ENCODE measurements around the gene OTUB2. TPM values are rescaled to one million over a fixed set of nuclear protein-coding genes. Genes with fewer than 3 reads are reported as not detected.

OTUB2 gene
- total RNA-seq, 6 donors from 2014 or later = 0.22 to 1.8 (median 1.1) TPM

DNA sequence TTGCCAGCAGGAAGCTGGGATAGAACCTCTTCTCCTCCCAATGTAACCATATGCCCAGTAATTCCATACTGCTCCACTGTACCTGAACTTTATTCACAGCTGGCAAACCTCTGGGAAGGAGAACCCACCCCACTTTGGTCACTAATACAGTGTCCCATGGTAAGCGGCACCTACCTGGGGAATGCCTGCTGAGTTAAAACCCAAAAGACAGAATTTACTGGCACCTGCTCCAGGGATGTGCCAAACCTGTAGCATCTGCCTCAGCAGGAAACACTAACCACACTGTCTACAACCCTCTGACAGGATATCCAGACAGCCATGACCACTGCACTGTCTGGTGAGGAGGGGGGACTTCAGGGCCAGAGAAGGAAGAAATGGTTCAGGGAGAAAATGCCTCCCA, 28.3 kb downstream of the OTUB2 start:
- Histone ChIP-seq H3K27ac (no peak overlapping the region), H3K9me3 (no peaks in the 10 kb centered on the region), H3K27me3 (no peaks in the 10 kb centered on the region), H3K36me3 (peaks cover 50 to 99% (median 92%) of the 10 kb centered on the region in 4 donors), H3K4me1 (peaks cover under 1 to 14% (median 6%) of the 10 kb centered on the region in 4 donors), H3K4me3 (no peak overlapping the region)
- no peak for DNase-seq
- 94 to 100% methylated on average over 1 of the region's 1 CpG for WGBS, 2 donors
- TF ChIP-seq POLR2A (IDR thresholded peaks at IDR 0.05) = no peak
- TF ChIP-seq POLR2AphosphoS5 (IDR thresholded peaks at IDR 0.05) = no peak
- TF ChIP-seq, protein P1, sequence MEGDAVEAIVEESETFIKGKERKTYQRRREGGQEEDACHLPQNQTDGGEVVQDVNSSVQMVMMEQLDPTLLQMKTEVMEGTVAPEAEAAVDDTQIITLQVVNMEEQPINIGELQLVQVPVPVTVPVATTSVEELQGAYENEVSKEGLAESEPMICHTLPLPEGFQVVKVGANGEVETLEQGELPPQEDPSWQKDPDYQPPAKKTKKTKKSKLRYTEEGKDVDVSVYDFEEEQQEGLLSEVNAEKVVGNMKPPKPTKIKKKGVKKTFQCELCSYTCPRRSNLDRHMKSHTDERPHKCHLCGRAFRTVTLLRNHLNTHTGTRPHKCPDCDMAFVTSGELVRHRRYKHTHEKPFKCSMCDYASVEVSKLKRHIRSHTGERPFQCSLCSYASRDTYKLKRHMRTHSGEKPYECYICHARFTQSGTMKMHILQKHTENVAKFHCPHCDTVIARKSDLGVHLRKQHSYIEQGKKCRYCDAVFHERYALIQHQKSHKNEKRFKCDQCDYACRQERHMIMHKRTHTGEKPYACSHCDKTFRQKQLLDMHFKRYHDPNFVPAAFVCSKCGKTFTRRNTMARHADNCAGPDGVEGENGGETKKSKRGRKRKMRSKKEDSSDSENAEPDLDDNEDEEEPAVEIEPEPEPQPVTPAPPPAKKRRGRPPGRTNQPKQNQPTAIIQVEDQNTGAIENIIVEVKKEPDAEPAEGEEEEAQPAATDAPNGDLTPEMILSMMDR (IDR thresholded peaks at IDR 0.05) = no peak
- no peak for TF ChIP-seq EP300 (IDR thresholded peaks at IDR 0.05)
- ATAC-seq (ENCODE audit: low FRiP score in 2 of 2) = no peak

DNA sequence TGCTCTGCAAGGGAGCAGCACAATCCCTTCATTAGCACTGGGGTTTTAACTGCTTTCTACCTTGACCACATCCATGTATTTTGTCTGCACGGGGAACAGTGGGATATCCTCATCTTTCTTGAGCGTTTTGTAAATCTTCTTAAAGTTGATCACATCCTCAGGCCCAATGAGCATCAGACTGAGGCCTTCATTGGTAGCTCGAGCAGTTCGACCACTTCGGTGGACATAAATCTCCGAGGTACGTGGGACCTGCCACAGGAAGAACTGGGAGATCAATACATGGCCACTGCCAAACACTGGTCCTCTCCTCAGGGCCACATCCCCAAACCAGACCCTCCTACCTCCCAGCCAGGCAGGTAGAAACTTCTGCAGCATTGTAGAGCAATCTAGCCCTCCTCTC, 28.8 kb downstream of the OTUB2 start:
- DNase-seq = no peak
- peaks cover 46 to 99% (median 92%) of the 10 kb centered on the region in 4 donors for H3K36me3 ChIP-seq

DNA sequence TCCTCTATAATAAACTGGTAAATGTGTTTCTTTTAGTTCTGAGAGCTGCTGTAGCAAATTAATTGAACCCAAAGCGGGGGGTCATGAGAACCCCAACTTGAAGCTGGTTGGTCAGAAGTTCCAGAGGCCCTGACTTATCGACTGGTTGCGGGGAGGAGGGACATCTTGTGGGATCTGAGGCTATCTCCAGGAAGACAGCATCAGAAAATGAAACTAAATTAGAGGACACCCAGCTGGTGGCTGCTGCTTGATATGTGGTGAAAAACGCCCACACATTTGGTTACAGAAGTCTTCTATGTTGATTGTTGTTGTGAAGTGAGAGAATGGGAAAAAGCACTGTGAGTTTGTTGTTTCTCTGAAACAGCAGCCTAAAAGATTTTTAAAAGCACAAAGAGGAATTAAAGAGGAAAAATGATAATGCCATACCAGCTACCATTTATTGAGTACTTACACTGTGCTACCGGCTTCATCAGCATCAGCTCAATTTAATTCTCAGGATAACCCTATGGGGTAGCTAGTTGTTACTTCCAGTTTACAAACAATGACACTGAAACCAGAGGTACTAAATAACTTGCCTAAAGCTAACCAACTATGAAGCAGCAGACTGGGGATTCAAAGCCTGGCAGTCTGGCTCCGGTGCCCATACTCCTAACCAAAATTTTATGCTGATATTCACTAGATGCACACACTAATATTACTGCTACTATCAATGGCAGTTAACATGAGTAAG, 30.6 kb downstream of the OTUB2 start:
- H3K27ac ChIP-seq = no peak overlapping the region
- 84 to 85% methylated on average over 6 of the region's 6 CpGs for WGBS, 2 donors
- ATAC-seq (ENCODE audit: low FRiP score in 2 of 2) = no peak

More for the DNA sequence above, 28.8 kb downstream of the OTUB2 start:
- WGBS, 2 donors = 95 to 97% methylated on average over 7 of the region's 7 CpGs
- Histone ChIP-seq H3K4me3 (no peak overlapping the region), H3K27me3 (no peaks in the 10 kb centered on the region), H3K4me1 (peaks cover 0 to 14% (median 5%) of the 10 kb centered on the region in 4 donors), H3K9me3 (no peaks in the 10 kb centered on the region), H3K27ac (no peak overlapping the region)
- no peak for TF ChIP-seq POLR2A (IDR thresholded peaks at IDR 0.05)
- no peak for TF ChIP-seq EP300 (IDR thresholded peaks at IDR 0.05)
- TF ChIP-seq, protein P1 (IDR thresholded peaks at IDR 0.05) = no peak
- TF ChIP-seq POLR2AphosphoS5 (IDR thresholded peaks at IDR 0.05) = no peak
- ATAC-seq (ENCODE audit: low FRiP score in 2 of 2) = no peak

DNA sequence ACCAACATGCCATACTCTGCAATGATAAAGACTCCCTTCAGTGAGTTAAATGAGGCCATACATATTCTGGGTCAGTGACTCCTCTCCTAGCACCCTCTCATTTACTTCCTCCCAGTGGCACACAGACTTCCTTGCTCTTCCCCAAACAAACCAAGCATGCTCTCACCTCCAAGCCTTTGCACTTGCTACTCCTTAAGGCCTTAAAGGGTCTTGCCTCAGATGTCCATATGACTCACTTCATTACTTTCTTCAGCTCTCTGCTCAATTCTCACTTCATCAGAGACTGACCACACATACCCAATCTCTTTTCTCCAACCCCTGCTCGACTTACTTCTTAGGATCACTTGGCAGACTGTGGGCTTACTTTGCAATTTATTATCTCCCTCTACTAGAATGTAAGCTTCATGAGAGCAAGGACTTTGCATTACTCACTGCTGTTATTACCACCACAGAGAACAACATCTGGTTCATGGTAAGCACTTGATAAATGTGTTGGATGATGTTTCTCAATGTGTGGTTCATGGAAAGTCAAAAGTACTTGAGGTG, 32.1 kb downstream of the OTUB2 start:
- Histone ChIP-seq H3K27ac (no peak overlapping the region), H3K4me3 (no peak overlapping the region), H3K36me3 (peaks cover 45 to 97% (median 82%) of the 10 kb centered on the region in 4 donors), H3K27me3 (no peaks in the 10 kb centered on the region), H3K4me1 (peaks cover 5 to 14% (median 8%) of the 10 kb centered on the region in 4 donors), H3K9me3 (no peaks in the 10 kb centered on the region)
- ATAC-seq (ENCODE audit: low FRiP score in 2 of 2) (no peak), DNase-seq (no peak)
- WGBS, 2 donors = 78 to 84% methylated on average over 1 of the region's 1 CpG
- TF ChIP-seq POLR2AphosphoS5 (IDR thresholded peaks at IDR 0.05) (no peak), POLR2A (IDR thresholded peaks at IDR 0.05) (no peak)
- TF ChIP-seq, protein P1 (IDR thresholded peaks at IDR 0.05) = no peak

More for the DNA sequence above, 30.6 kb downstream of the OTUB2 start:
- Histone ChIP-seq H3K4me1 (peaks cover 0 to 14% (median 2%) of the 10 kb centered on the region in 4 donors), H3K4me3 (no peak overlapping the region), H3K27me3 (no peaks in the 10 kb centered on the region), H3K36me3 (peaks cover 43 to 99% (median 91%) of the 10 kb centered on the region in 4 donors), H3K9me3 (no peaks in the 10 kb centered on the region)
- TF ChIP-seq, protein P1 (IDR thresholded peaks at IDR 0.05) = no peak
- TF ChIP-seq EP300 (IDR thresholded peaks at IDR 0.05) = no peak
- no peak for TF ChIP-seq POLR2AphosphoS5 (IDR thresholded peaks at IDR 0.05)
- no peak for DNase-seq
